ENCODE measurements around the gene MRC2.

MRC2 gene

DNA sequence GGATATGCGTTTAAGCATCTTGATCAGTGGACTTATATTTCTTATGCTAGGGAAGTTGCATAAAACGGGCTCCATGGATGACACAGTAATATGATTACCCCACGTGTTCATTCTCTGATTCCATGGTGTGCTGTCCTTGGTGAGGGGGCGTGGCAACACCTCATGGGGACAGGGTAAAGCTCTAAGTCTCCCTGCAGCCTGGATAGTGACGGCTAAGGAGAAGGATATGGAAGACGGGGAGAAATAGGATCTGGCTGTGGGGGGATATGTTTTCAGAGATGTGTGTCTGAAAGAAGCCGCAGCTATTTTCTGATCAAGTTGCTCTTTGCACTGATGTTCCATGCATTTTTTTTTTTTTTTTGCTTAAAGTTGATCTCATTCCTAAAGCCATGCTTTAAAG lies 96.4 kb downstream of the MRC2 start:
- no peak for DNase-seq (ENCODE audit: low read depth)

DNA sequence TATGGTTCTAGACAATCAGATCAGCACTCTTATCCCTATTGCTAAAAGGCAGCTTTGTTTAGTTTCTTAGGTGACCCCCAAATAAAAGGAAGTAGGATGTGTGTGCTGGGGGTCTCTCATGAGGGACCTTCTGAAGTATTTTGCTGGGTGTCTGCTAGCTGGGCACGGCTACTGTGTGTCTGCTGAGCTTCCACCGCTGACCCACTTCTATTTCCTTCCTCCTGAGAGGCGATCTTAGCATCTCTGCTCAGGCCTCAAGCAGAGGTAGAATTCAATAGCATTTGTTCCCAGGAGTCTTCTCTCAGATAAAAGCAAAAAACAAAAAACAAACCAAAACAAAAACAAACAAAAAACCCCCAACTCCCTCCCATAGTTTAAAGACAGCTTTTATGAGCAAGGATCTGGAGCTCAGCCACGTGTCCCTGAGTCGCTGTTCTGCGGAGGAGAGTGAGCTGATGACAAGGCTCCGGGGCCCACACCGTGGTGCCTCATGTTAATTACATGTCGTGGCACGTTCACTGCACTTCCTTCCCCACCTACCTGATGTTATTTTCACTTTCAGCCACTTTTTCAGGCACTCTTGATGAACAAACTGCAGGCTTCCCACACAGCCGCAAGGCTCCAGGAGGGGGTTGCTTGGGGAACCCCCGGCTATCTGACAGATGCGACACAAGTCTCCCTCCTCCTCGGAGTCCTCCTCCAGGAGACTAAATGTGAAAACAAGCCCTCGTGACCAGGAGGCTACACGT lies 97.1 kb downstream of the MRC2 start:
- DNase-seq (ENCODE audit: low read depth), result no peak

GRCh38 chr17:62725791-62726249 lies 98.3 kb downstream of the MRC2 start:
- DNase-seq (ENCODE audit: low read depth), result peak; percentile 40

GRCh38 chr17:62727916-62728672 lies 100.6 kb downstream of the MRC2 start:
- DNase-seq (ENCODE audit: low read depth), result no peak

GRCh38 chr17:62732125-62732524 lies 104.7 kb downstream of the MRC2 start:
- DNase-seq (ENCODE audit: low read depth), result no peak

DNA sequence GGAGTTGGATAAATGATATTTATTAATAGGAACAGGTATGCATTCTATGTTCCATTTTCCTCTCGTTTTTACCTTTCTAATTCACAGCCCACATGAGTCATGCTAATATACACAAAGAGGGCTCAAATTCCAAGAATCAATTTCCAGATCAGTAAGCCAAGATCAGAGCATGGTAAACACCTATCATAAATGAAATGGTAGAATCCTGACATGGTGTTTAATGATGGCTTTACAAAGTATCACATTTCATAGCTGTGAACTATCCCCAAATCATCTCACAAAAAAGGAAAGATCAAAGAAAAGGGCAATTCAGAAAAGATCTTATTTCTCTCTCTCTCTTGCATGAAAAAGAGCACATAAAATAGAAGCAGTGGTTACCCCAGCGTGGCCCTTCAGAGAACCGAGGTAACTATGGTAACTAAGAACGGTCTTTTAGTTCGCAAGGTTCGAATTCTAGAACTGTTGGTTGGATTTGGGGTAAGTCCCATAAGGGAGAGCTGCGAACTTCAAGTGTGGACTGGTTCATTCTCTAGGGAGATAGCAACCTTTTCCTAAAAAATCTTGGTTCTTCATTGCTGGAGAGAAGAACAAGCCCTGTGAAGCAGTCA lies 107.7 kb downstream of the MRC2 start:
- no peak for DNase-seq (ENCODE audit: low read depth)

DNA sequence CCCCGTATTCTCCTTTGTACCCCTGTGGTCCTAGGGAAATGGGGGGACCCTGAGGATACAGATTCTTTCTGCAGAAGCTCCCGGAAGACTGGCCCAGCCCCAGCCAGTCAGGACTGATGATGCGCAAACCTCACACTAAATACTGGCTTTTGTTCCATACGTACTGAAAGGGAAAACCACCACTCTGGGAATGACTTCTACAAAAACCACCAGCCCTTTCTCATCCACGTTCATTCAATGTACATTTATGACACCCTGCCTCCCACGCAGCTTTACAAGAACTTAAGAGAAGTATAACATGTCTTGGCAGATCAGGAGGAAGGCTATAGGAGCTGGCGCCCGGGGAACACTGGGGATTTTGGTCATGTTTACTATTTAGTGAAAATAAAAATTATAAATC lies 110.0 kb downstream of the MRC2 start:
- DNase-seq (ENCODE audit: low read depth), result no peak

- no peak for DNase-seq (ENCODE audit: low read depth)
These were observed 110.8 kb downstream of the MRC2 start for GRCh38 chr17:62738281-62738680.

- no peak for DNase-seq (ENCODE audit: low read depth)
These were observed 112.3 kb downstream of the MRC2 start for GRCh38 chr17:62739645-62740388.

GRCh38 chr17:62741290-62741689 lies 113.8 kb downstream of the MRC2 start:
- no peak for DNase-seq (ENCODE audit: low read depth)

Measured in non-pigmented ciliary epithelial cell (primary cell).